ENCODE data around the gene TEX14. TPM values are rescaled to one million over a fixed set of nuclear protein-coding genes. Genes with fewer than 3 reads are reported as not detected.

Gene TEX14
- total RNA-seq, 1 experiment from 2014 or later = not detected

GRCh38 chr17:58626905-58627304 lies 64.9 kb downstream of the TEX14 start:
- intact Hi-C loops (cut with micrococcal nuclease) = no loop called here
- Mint-ChIP-seq H3K9me3 (ENCODE audit: unreplicated experiment) (no peaks in the 10 kb centered on the region), H3K27me3 (ENCODE audit: insufficient read depth, unreplicated experiment) (peaks cover 12% of the 10 kb centered on the region), H3K4me3 (ENCODE audit: unreplicated experiment) (no peak overlapping the region), H3K27ac (ENCODE audit: low read depth, unreplicated experiment) (no peak overlapping the region), H3K36me3 (ENCODE audit: insufficient read depth, unreplicated experiment) (no peaks in the 10 kb centered on the region), H3K4me1 (ENCODE audit: insufficient read depth, unreplicated experiment) (peaks cover 6% of the 10 kb centered on the region)
- POLR2A ChIA-PET = interaction anchor here (1.6 kb wide), 2 partner anchors 50 to 108 kb away, joined by 4 to 7 read pairs; no protein-coding TSS in a partner anchor
- CTCF ChIA-PET = interaction anchor here (0.6 to 0.7 kb wide), 2 partner anchors 39 to 71 kb away, joined by 3 read pairs; no protein-coding TSS in a partner anchor
- BruUV-seq (replicated peaks) = no TSS peak
- no peak for DNase-seq (ENCODE audit: unreplicated experiment)
- TF ChIP-seq CTCF (IDR thresholded peaks at IDR 0.05; ENCODE audit: unreplicated experiment) = no peak

GRCh38 chr17:58624751-58625150 lies 67.1 kb downstream of the TEX14 start:
- TF ChIP-seq CTCF (IDR thresholded peaks at IDR 0.05; ENCODE audit: unreplicated experiment) = no peak
- H3K4me3 Mint-ChIP-seq (ENCODE audit: unreplicated experiment) = no peak overlapping the region
- H3K4me1 Mint-ChIP-seq (ENCODE audit: insufficient read depth, unreplicated experiment) = no peaks in the 10 kb centered on the region
- H3K9me3 Mint-ChIP-seq (ENCODE audit: unreplicated experiment) = no peaks in the 10 kb centered on the region
- intact Hi-C loops (cut with micrococcal nuclease) = no loop called here
- H3K27ac Mint-ChIP-seq (ENCODE audit: low read depth, unreplicated experiment) = no peak overlapping the region
- no peak for DNase-seq (ENCODE audit: unreplicated experiment)
- ChIA-PET CTCF (interaction anchor here (0.8 to 1.1 kb wide), 2 partner anchors 9 to 106 kb away, joined by 3 to 4 read pairs; no protein-coding TSS in a partner anchor), POLR2A (interaction anchor here (1.0 kb wide), 1 partner anchor 47 kb away, joined by 4 read pairs; no protein-coding TSS in a partner anchor)
- peaks cover 12% of the 10 kb centered on the region for H3K27me3 Mint-ChIP-seq (ENCODE audit: insufficient read depth, unreplicated experiment)
- H3K36me3 Mint-ChIP-seq (ENCODE audit: insufficient read depth, unreplicated experiment) = no peaks in the 10 kb centered on the region
- BruUV-seq (replicated peaks) = no TSS peak

- CTCF ChIA-PET = interaction anchor here (1.1 kb wide), 1 partner anchor 44 kb away, joined by 3 read pairs; no protein-coding TSS in a partner anchor
- BruUV-seq (replicated peaks) = no TSS peak
- no peaks in the 10 kb centered on the region for H3K4me1 Mint-ChIP-seq (ENCODE audit: insufficient read depth, unreplicated experiment)
- POLR2A ChIA-PET = interaction anchor here (1.2 kb wide), 1 partner anchor 11 kb away, joined by 5 read pairs; no protein-coding TSS in a partner anchor
- no peak for TF ChIP-seq CTCF (IDR thresholded peaks at IDR 0.05; ENCODE audit: unreplicated experiment)
- H3K9me3 Mint-ChIP-seq (ENCODE audit: unreplicated experiment) = no peaks in the 10 kb centered on the region
- intact Hi-C loops (cut with micrococcal nuclease) = no loop called here
- no peak for DNase-seq (ENCODE audit: unreplicated experiment)
- no peak overlapping the region for H3K4me3 Mint-ChIP-seq (ENCODE audit: unreplicated experiment)
- H3K27ac Mint-ChIP-seq (ENCODE audit: low read depth, unreplicated experiment) = no peak overlapping the region
- peaks cover 12% of the 10 kb centered on the region for H3K27me3 Mint-ChIP-seq (ENCODE audit: insufficient read depth, unreplicated experiment)
- H3K36me3 Mint-ChIP-seq (ENCODE audit: insufficient read depth, unreplicated experiment) = no peaks in the 10 kb centered on the region
Observed at GRCh38 chr17:58621174-58621573, 70.7 kb downstream of the TEX14 start.

GRCh38 chr17:58618336-58618735 lies 73.5 kb downstream of the TEX14 start:
- H3K27me3 Mint-ChIP-seq (ENCODE audit: insufficient read depth, unreplicated experiment) = peaks cover 7% of the 10 kb centered on the region
- no peak for TF ChIP-seq CTCF (IDR thresholded peaks at IDR 0.05; ENCODE audit: unreplicated experiment)
- H3K27ac Mint-ChIP-seq (ENCODE audit: low read depth, unreplicated experiment) = no peak overlapping the region
- ChIA-PET CTCF (no interaction called here), POLR2A (interaction anchor here (0.5 to 2.3 kb wide), 4 partner anchors 10 to 23 kb away, joined by 3 to 5 read pairs (median 3); no protein-coding TSS in a partner anchor)
- no TSS peak for BruUV-seq (replicated peaks)
- H3K9me3 Mint-ChIP-seq (ENCODE audit: unreplicated experiment) = no peaks in the 10 kb centered on the region
- H3K36me3 Mint-ChIP-seq (ENCODE audit: insufficient read depth, unreplicated experiment) = no peaks in the 10 kb centered on the region
- DNase-seq (ENCODE audit: unreplicated experiment) = no peak
- no peaks in the 10 kb centered on the region for H3K4me1 Mint-ChIP-seq (ENCODE audit: insufficient read depth, unreplicated experiment)
- H3K4me3 Mint-ChIP-seq (ENCODE audit: unreplicated experiment) = no peak overlapping the region
- intact Hi-C loops (cut with micrococcal nuclease) = no loop called here
